OCI-LY7 (cell line): ENCODE measurements around the gene GPC3.

Source experiments
- EZH2phosphoT487 ChIP-seq: fragments of 200-600 bp; sonication (generic); IDR thresholded peaks from 2 replicates; pipeline ENCODE4 v1.6.1; 2018; ENCODE audit warnings: low read depth, borderline replicate concordance, mild to moderate bottlenecking, mixed run types, antibody characterized with exemption, low read length, moderate library complexity, mixed read lengths
- TF ChIP-seq, protein P1 (sequence below): fragments of 200-600 bp; sonication (generic); conservative IDR thresholded peaks from 2 replicates; pipeline ENCODE4 v1.5.1; 2014; ENCODE audit warnings: mild to moderate bottlenecking, antibody characterized with exemption, low read length, moderate library complexity, mixed read lengths

DNA sequence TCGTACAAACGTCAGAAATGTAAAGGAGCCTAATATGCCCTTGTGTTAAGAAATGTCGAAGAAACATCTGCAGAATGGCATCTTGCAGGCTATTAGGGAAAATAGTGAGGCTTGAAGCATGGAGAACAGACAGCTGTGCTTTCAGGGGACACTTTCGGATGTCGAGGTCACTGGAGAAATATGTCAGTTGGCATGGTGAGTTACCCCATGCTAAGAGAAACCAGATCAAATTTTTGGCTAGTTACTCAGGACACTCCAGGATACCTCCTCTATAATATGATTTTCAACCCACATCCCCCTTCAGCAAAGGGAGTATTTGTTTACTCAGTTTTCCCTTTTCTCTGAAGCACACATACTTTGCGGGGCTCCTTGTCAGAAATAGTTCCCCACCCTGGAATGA, 171.4 kb downstream of the GPC3 start:
- TF ChIP-seq, protein P1, sequence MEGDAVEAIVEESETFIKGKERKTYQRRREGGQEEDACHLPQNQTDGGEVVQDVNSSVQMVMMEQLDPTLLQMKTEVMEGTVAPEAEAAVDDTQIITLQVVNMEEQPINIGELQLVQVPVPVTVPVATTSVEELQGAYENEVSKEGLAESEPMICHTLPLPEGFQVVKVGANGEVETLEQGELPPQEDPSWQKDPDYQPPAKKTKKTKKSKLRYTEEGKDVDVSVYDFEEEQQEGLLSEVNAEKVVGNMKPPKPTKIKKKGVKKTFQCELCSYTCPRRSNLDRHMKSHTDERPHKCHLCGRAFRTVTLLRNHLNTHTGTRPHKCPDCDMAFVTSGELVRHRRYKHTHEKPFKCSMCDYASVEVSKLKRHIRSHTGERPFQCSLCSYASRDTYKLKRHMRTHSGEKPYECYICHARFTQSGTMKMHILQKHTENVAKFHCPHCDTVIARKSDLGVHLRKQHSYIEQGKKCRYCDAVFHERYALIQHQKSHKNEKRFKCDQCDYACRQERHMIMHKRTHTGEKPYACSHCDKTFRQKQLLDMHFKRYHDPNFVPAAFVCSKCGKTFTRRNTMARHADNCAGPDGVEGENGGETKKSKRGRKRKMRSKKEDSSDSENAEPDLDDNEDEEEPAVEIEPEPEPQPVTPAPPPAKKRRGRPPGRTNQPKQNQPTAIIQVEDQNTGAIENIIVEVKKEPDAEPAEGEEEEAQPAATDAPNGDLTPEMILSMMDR = no peak
- no peak for TF ChIP-seq EZH2phosphoT487
